AG09309 (cell line): Measurements from ENCODE around the gene TNFAIP8.
A peak's percentile ranks its signal among the peaks of the same experiment; 100 is the strongest.

Experiments used
- DNase-seq: peaks from one replicate; pipeline ENCODE4 v3.0.0-alpha.2; 2010; ENCODE audit warnings: low read depth
- H3K4me3 ChIP-seq: 2 replicates; pipeline ENCODE4 v1.5.1; 2011; ENCODE audit warnings: mild to moderate bottlenecking, low read depth, low read length, moderate library complexity; ENCODE audit not compliant: control insufficient read depth
- CTCF ChIP-seq: IDR thresholded peaks from 2 replicates; pipeline ENCODE4 v1.5.1; 2011; ENCODE audit warnings: mild to moderate bottlenecking, low read depth, low read length, inconsistent platforms; ENCODE audit not compliant: insufficient read depth, control insufficient read depth; ENCODE audit errors: missing control alignments

The TNFAIP8 gene

GRCh38 chr5:119395080-119395836 lies 39.4 kb downstream of the TNFAIP8 start:
- TF ChIP-seq CTCF = no peak
- no peak for DNase-seq

GRCh38 chr5:119396030-119396664 lies 40.3 kb downstream of the TNFAIP8 start:
- no peak for DNase-seq
- no peak overlapping the region for H3K4me3 ChIP-seq
- TF ChIP-seq CTCF = no peak

More at GRCh38 chr5:119395080-119395836, 39.4 kb downstream of the TNFAIP8 start:
- H3K4me3 ChIP-seq = no peak overlapping the region

GRCh38 chr5:119397518-119398380 lies 41.9 kb downstream of the TNFAIP8 start:
- H3K4me3 ChIP-seq = no peak overlapping the region
- peak; percentile 73 for DNase-seq
- no peak for TF ChIP-seq CTCF

GRCh38 chr5:119398727-119399466 lies 43.1 kb downstream of the TNFAIP8 start:
- TF ChIP-seq CTCF = no peak
- DNase-seq = no peak
- no peak overlapping the region for H3K4me3 ChIP-seq

- TF ChIP-seq CTCF = no peak
- DNase-seq = no peak
- no peak overlapping the region for H3K4me3 ChIP-seq
These were observed 44.4 kb downstream of the TNFAIP8 start for GRCh38 chr5:119400245-119400644.

GRCh38 chr5:119402081-119402480 lies 46.3 kb downstream of the TNFAIP8 start:
- no peak overlapping the region for H3K4me3 ChIP-seq
- DNase-seq = no peak
- no peak for TF ChIP-seq CTCF
